Measurements from ENCODE around the gene FAM32A. TPM values are rescaled to one million over a fixed set of nuclear protein-coding genes. Genes with fewer than 3 reads are reported as not detected.

Gene FAM32A
- total RNA-seq (53.4 TPM in 2 replicates), polyA plus RNA-seq (38.8 and 62.0 TPM in 2 replicates), polyA minus RNA-seq (37.5 and 49.9 TPM in 2 replicates)
- total RNA-seq (2013) = 97.2 TPM

DNA sequence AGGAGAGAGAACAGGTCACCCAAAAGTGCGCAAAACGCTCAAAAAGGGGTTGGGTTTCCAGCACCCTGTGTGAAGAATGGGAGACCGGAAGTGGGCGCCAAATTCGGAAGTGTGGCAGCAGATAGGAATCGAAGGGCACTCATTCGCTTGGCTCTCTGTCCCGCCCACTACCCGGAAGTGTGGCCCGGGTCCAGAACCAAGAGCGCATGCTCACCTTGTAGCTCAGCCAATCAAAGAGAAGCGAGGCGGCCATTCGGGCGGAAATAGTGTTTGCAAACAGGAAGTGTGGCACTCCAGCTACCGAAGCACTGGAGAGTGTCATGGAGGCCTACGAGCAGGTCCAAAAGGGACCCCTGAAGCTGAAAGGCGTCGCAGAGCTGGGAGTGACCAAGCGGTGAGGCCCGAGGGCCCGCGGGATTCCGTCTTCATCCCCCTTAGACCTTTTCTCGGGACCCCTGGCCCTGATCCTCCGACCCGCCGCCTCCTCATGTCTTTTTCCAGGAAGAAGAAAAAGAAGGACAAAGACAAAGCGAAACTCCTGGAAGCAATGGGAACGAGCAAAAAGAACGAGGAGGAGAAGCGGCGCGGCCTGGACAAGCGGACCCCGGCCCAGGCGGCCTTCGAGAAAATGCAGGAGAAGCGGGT lies at the start of gene FAM32A:
FAM32A (plus strand) TSS at position 288 of the 645 bp plus-strand sequence; CDS start at position 321, 33 bp downstream.
- H3K9me3 ChIP-seq (ENCODE audit: control extremely low read depth in 1 of 3, control insufficient read depth in 2 of 3, insufficient read depth in 1 of 3, low read length in 2 of 3) = no peaks in the 10 kb centered on the region
- H2AFZ ChIP-seq (ENCODE audit: insufficient read depth, low read depth, low read length, poor library complexity, severe bottlenecking) = peak within 1 kb of the TSS; percentile 86
- Mint-ChIP-seq H3K9me3 (ENCODE audit: insufficient read depth) (no peaks in the 10 kb centered on the region), H3K4me1 (peaks cover 33% of the 10 kb centered on the region), H3K4me3 (peak within 1 kb of the TSS; percentile 97), H3K27me3 (no peaks in the 10 kb centered on the region), H3K27ac (peak within 1 kb of the TSS; percentile 96)
- DNase-seq (peak; percentile 99), ATAC-seq (ENCODE audit: low read depth) (peak; percentile 88)
- intact Hi-C loops (cut with micrococcal nuclease) = loop anchor here (1.0 kb wide), 7 partner anchors 12 to 232 kb away; partner anchors contain the start of genes AP1M1 and RAB8A
- peaks cover 31% of the 10 kb centered on the region for H4K20me1 ChIP-seq (ENCODE audit: control insufficient read depth, insufficient read depth, low read length, poor library complexity, severe bottlenecking)
- peak within 1 kb of the TSS; percentile 65 to 99 (median 71) for H3K4me3 ChIP-seq (ENCODE audit: control extremely low read depth in 1 of 5, extremely low read depth in 1 of 5, insufficient read depth in 1 of 5, low read depth in 2 of 5, low read length in 4 of 5)
- ChIA-PET CTCF (interaction anchor here (0.8 to 3.4 kb wide), 33 partner anchors 9 to 998 kb away, joined by 3 to 43 read pairs (median 5); partner anchors contain the start of genes AP1M1, HSH2D, RAB8A and TPM4), POLR2A (interaction anchor here (0.5 to 1.9 kb wide), 20 partner anchors 9 to 474 kb away, joined by 3 to 9 read pairs (median 4); partner anchors contain the start of genes AP1M1, KLF2, RAB8A and TPM4)
- H3K36me3 ChIP-seq (replicated peaks in 1 of 2; ENCODE audit: control extremely low read depth in 1 of 2, control insufficient read depth in 1 of 2, extremely low read depth in 1 of 2, insufficient read depth in 2 of 2, low read length in 1 of 2) = peaks cover 4 to 21% of the 10 kb centered on the region in 2 experiments
- H3K4me2 ChIP-seq (replicated peaks; ENCODE audit: low read depth, low read length, poor library complexity, severe bottlenecking) = peak within 1 kb of the TSS; percentile 89
- no peaks in the 10 kb centered on the region for H3K27me3 ChIP-seq (replicated peaks in 1 of 4; ENCODE audit: control extremely low read depth in 1 of 4, control insufficient read depth in 3 of 4, insufficient read depth in 4 of 4, low read length in 3 of 4)
- TF ChIP-seq, protein P1, sequence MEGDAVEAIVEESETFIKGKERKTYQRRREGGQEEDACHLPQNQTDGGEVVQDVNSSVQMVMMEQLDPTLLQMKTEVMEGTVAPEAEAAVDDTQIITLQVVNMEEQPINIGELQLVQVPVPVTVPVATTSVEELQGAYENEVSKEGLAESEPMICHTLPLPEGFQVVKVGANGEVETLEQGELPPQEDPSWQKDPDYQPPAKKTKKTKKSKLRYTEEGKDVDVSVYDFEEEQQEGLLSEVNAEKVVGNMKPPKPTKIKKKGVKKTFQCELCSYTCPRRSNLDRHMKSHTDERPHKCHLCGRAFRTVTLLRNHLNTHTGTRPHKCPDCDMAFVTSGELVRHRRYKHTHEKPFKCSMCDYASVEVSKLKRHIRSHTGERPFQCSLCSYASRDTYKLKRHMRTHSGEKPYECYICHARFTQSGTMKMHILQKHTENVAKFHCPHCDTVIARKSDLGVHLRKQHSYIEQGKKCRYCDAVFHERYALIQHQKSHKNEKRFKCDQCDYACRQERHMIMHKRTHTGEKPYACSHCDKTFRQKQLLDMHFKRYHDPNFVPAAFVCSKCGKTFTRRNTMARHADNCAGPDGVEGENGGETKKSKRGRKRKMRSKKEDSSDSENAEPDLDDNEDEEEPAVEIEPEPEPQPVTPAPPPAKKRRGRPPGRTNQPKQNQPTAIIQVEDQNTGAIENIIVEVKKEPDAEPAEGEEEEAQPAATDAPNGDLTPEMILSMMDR (IDR thresholded peaks at IDR 0.05) = no peak
- peak within 1 kb of the TSS; percentile 60 to 83 for H3K27ac ChIP-seq (ENCODE audit: low read length in 2 of 2)
- H3K79me2 ChIP-seq (ENCODE audit: control insufficient read depth, insufficient read depth, low read length) = peaks cover 53% of the 10 kb centered on the region
- peak within 1 kb of the TSS; percentile 79 for H3K9ac ChIP-seq (ENCODE audit: low read length)
- H3K4me1 ChIP-seq (ENCODE audit: control insufficient read depth in 2 of 2, insufficient read depth in 2 of 2, low read length in 2 of 2) = peaks cover 14 to 37% of the 10 kb centered on the region in 2 donors
- under 1% methylated on average over 39 of the region's 39 CpGs for WGBS (ENCODE audit: insufficient coverage)

DNA sequence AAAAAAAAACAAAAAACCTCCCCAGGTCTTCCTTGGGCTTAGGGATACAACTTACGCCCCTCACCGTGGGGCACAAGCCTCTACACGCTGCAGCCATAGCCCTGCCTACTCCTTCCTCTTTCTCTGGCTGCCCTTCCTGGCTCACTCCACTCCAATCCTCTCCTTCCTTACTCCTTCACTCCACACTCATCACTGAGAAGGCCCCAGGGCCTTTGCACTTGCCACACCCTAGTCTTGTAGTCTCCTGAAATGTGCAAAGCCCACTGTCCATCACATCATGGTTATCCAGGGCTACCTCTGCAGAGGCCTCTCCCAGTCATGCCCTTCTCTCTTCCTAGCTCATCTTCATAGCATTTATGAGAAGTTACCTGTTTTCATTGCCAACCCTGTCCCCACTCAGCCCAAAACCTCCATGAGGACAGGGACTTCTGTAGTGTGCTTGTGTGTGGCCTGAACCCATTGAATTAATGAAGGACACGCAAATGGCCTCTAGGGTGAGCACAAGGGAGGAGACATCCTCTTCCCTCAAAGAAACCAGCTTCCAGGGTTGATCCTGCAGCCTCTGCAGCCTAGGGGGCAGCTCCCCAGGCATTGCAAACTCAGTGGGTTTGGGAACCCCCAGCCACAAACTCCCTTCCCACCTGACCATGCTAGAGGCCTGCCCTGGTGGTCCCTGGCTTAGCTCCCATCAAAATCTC lies 49.6 kb upstream of the FAM32A start:
- Mint-ChIP-seq H3K9me3 (ENCODE audit: insufficient read depth) (peaks cover 8% of the 10 kb centered on the region), H3K4me1 (peaks cover 41% of the 10 kb centered on the region), H3K27ac (peak overlapping the region; percentile 85), H3K27me3 (no peaks in the 10 kb centered on the region), H3K4me3 (no peak overlapping the region)
- peaks cover 5% of the 10 kb centered on the region for H4K20me1 ChIP-seq (ENCODE audit: control insufficient read depth, insufficient read depth, low read length, poor library complexity, severe bottlenecking)
- DNase-seq = no peak
- peaks cover 10 to 30% of the 10 kb centered on the region in 2 donors for H3K4me1 ChIP-seq (ENCODE audit: control insufficient read depth in 2 of 2, insufficient read depth in 2 of 2, low read length in 2 of 2)
- H3K27ac ChIP-seq (ENCODE audit: low read length in 2 of 2) = peak overlapping the region in 1 of 2 donors; percentile 30
- H3K36me3 ChIP-seq (replicated peaks in 1 of 2; ENCODE audit: control extremely low read depth in 1 of 2, control insufficient read depth in 1 of 2, extremely low read depth in 1 of 2, insufficient read depth in 2 of 2, low read length in 1 of 2) = peaks cover 0 to 38% of the 10 kb centered on the region in 2 experiments
- no peak for ATAC-seq (ENCODE audit: low read depth)
- no peaks in the 10 kb centered on the region for H3K27me3 ChIP-seq (replicated peaks in 1 of 4; ENCODE audit: control extremely low read depth in 1 of 4, control insufficient read depth in 3 of 4, insufficient read depth in 4 of 4, low read length in 3 of 4)
- no peak overlapping the region for H3K9ac ChIP-seq (ENCODE audit: low read length)
- TF ChIP-seq EZH2 (IDR thresholded peaks at IDR 0.05; ENCODE audit: borderline replicate concordance, insufficient read depth, low read depth, low read length, poor library complexity, severe bottlenecking) = no peak
- TF ChIP-seq, protein P1 (IDR thresholded peaks at IDR 0.05) = no peak
- H2AFZ ChIP-seq (ENCODE audit: insufficient read depth, low read depth, low read length, poor library complexity, severe bottlenecking) = no peak overlapping the region
- peaks cover 17% of the 10 kb centered on the region for H3K79me2 ChIP-seq (ENCODE audit: control insufficient read depth, insufficient read depth, low read length)
- intact Hi-C loops (cut with micrococcal nuclease) = no loop called here
- H3K4me2 ChIP-seq (replicated peaks; ENCODE audit: low read depth, low read length, poor library complexity, severe bottlenecking) = no peak overlapping the region
- H3K4me3 ChIP-seq (ENCODE audit: control extremely low read depth in 1 of 5, extremely low read depth in 1 of 5, insufficient read depth in 1 of 5, low read depth in 2 of 5, low read length in 4 of 5) = no peak overlapping the region
- ChIA-PET CTCF (interaction anchor here (1.2 to 1.9 kb wide), 2 partner anchors 18 to 65 kb away, joined by 3 to 4 read pairs; no protein-coding TSS in a partner anchor), POLR2A (interaction anchor here (0.6 kb wide), 1 partner anchor 24 kb away, joined by 7 read pairs; no protein-coding TSS in a partner anchor)
- 91% methylated on average over 3 of the region's 4 CpGs for WGBS (ENCODE audit: insufficient coverage)
- no peaks in the 10 kb centered on the region for H3K9me3 ChIP-seq (ENCODE audit: control extremely low read depth in 1 of 3, control insufficient read depth in 2 of 3, insufficient read depth in 1 of 3, low read length in 2 of 3)
